ENCODE measurements around the gene MTERF4. TPM values are rescaled to one million over a fixed set of nuclear protein-coding genes. Genes with fewer than 3 reads are reported as not detected.

Gene MTERF4
- total RNA-seq, 2 experiments from 2014 or later, result 35.0 to 38.6 TPM

- CTCF ChIA-PET, result interaction anchor here (1.3 kb wide), 1 partner anchor 9 kb away, joined by 3 read pairs; no protein-coding TSS in a partner anchor
- DNase-seq, result no peak
- intact Hi-C loops (cut with micrococcal nuclease), result no loop called here
- H3K27ac Mint-ChIP-seq, result no peak overlapping the region
- H3K4me3 Mint-ChIP-seq, result no peak overlapping the region
- no peaks in the 10 kb centered on the region for H3K36me3 Mint-ChIP-seq (ENCODE audit: low read depth)
- no peaks in the 10 kb centered on the region for H3K4me1 Mint-ChIP-seq (ENCODE audit: low read depth)
- no peaks in the 10 kb centered on the region for H3K9me3 Mint-ChIP-seq
- no peaks in the 10 kb centered on the region for H3K27me3 Mint-ChIP-seq (ENCODE audit: low read depth)
Observed at GRCh38 chr2:241068942-241069810, 32.9 kb downstream of the MTERF4 start.

- CTCF ChIA-PET, result no interaction called here
- H3K4me3 Mint-ChIP-seq, result no peak overlapping the region
- no peak overlapping the region for H3K27ac Mint-ChIP-seq
- H3K9me3 Mint-ChIP-seq, result no peaks in the 10 kb centered on the region
- intact Hi-C loops (cut with micrococcal nuclease), result no loop called here
- no peaks in the 10 kb centered on the region for H3K36me3 Mint-ChIP-seq (ENCODE audit: low read depth)
- no peak for DNase-seq
- no peaks in the 10 kb centered on the region for H3K27me3 Mint-ChIP-seq (ENCODE audit: low read depth)
- H3K4me1 Mint-ChIP-seq (ENCODE audit: low read depth), result no peaks in the 10 kb centered on the region
Observed at GRCh38 chr2:241068136-241068941, 33.7 kb downstream of the MTERF4 start.

- no peaks in the 10 kb centered on the region for H3K4me1 Mint-ChIP-seq (ENCODE audit: low read depth)
- CTCF ChIA-PET, result no interaction called here
- intact Hi-C loops (cut with micrococcal nuclease), result no loop called here
- DNase-seq, result no peak
- no peaks in the 10 kb centered on the region for H3K9me3 Mint-ChIP-seq
- no peaks in the 10 kb centered on the region for H3K27me3 Mint-ChIP-seq (ENCODE audit: low read depth)
- no peak overlapping the region for H3K27ac Mint-ChIP-seq
- no peaks in the 10 kb centered on the region for H3K36me3 Mint-ChIP-seq (ENCODE audit: low read depth)
- H3K4me3 Mint-ChIP-seq, result no peak overlapping the region
Observed at GRCh38 chr2:241067501-241068135, 34.5 kb downstream of the MTERF4 start.

GRCh38 chr2:241066893-241067341, 35.2 kb downstream of the MTERF4 start:
- intact Hi-C loops (cut with micrococcal nuclease), result no loop called here
- H3K9me3 Mint-ChIP-seq, result no peaks in the 10 kb centered on the region
- no peaks in the 10 kb centered on the region for H3K4me1 Mint-ChIP-seq (ENCODE audit: low read depth)
- H3K27me3 Mint-ChIP-seq (ENCODE audit: low read depth), result no peaks in the 10 kb centered on the region
- CTCF ChIA-PET, result no interaction called here
- no peak overlapping the region for H3K4me3 Mint-ChIP-seq
- no peak for DNase-seq
- no peak overlapping the region for H3K27ac Mint-ChIP-seq
- H3K36me3 Mint-ChIP-seq (ENCODE audit: low read depth), result no peaks in the 10 kb centered on the region

GRCh38 chr2:241066171-241066892, 35.8 kb downstream of the MTERF4 start:
- Mint-ChIP-seq H3K4me1 (ENCODE audit: low read depth) (no peaks in the 10 kb centered on the region), H3K4me3 (no peak overlapping the region), H3K9me3 (no peaks in the 10 kb centered on the region), H3K27me3 (ENCODE audit: low read depth) (no peaks in the 10 kb centered on the region), H3K36me3 (ENCODE audit: low read depth) (no peaks in the 10 kb centered on the region), H3K27ac (no peak overlapping the region)
- intact Hi-C loops (cut with micrococcal nuclease), result no loop called here
- CTCF ChIA-PET, result no interaction called here
- DNase-seq, result no peak

GRCh38 chr2:241065355-241065803, 36.7 kb downstream of the MTERF4 start:
- H3K4me1 Mint-ChIP-seq (ENCODE audit: low read depth), result no peaks in the 10 kb centered on the region
- no peaks in the 10 kb centered on the region for H3K9me3 Mint-ChIP-seq
- intact Hi-C loops (cut with micrococcal nuclease), result no loop called here
- H3K27ac Mint-ChIP-seq, result no peak overlapping the region
- CTCF ChIA-PET, result no interaction called here
- DNase-seq, result no peak
- no peaks in the 10 kb centered on the region for H3K36me3 Mint-ChIP-seq (ENCODE audit: low read depth)
- no peaks in the 10 kb centered on the region for H3K27me3 Mint-ChIP-seq (ENCODE audit: low read depth)
- H3K4me3 Mint-ChIP-seq, result no peak overlapping the region

GRCh38 chr2:241064802-241065354, 37.2 kb downstream of the MTERF4 start:
- Mint-ChIP-seq H3K4me1 (ENCODE audit: low read depth) (no peaks in the 10 kb centered on the region), H3K27me3 (ENCODE audit: low read depth) (no peaks in the 10 kb centered on the region), H3K4me3 (no peak overlapping the region), H3K27ac (no peak overlapping the region), H3K9me3 (no peaks in the 10 kb centered on the region), H3K36me3 (ENCODE audit: low read depth) (no peaks in the 10 kb centered on the region)
- DNase-seq, result no peak
- CTCF ChIA-PET, result no interaction called here
- intact Hi-C loops (cut with micrococcal nuclease), result no loop called here

- CTCF ChIA-PET, result no interaction called here
- Mint-ChIP-seq H3K27ac (no peak overlapping the region), H3K27me3 (ENCODE audit: low read depth) (no peaks in the 10 kb centered on the region), H3K9me3 (no peaks in the 10 kb centered on the region), H3K4me1 (ENCODE audit: low read depth) (no peaks in the 10 kb centered on the region), H3K36me3 (ENCODE audit: low read depth) (no peaks in the 10 kb centered on the region), H3K4me3 (peak overlapping the region; percentile 29)
- intact Hi-C loops (cut with micrococcal nuclease), result no loop called here
- peak; percentile 55 for DNase-seq
Observed at GRCh38 chr2:241064008-241064801, 37.9 kb downstream of the MTERF4 start.

GRCh38 chr2:241063587-241063986, 38.5 kb downstream of the MTERF4 start:
- Mint-ChIP-seq H3K27me3 (ENCODE audit: low read depth) (no peaks in the 10 kb centered on the region), H3K27ac (no peak overlapping the region), H3K4me3 (peak overlapping the region; percentile 29), H3K4me1 (ENCODE audit: low read depth) (no peaks in the 10 kb centered on the region), H3K36me3 (ENCODE audit: low read depth) (no peaks in the 10 kb centered on the region), H3K9me3 (no peaks in the 10 kb centered on the region)
- intact Hi-C loops (cut with micrococcal nuclease), result no loop called here
- CTCF ChIA-PET, result no interaction called here
- DNase-seq, result no peak

GRCh38 chr2:241063093-241063551, 39.0 kb downstream of the MTERF4 start:
- Mint-ChIP-seq H3K27me3 (ENCODE audit: low read depth) (no peaks in the 10 kb centered on the region), H3K4me3 (no peak overlapping the region), H3K36me3 (ENCODE audit: low read depth) (no peaks in the 10 kb centered on the region), H3K4me1 (ENCODE audit: low read depth) (no peaks in the 10 kb centered on the region), H3K9me3 (no peaks in the 10 kb centered on the region), H3K27ac (no peak overlapping the region)
- CTCF ChIA-PET, result no interaction called here
- intact Hi-C loops (cut with micrococcal nuclease), result no loop called here
- DNase-seq, result no peak

- intact Hi-C loops (cut with micrococcal nuclease), result no loop called here
- Mint-ChIP-seq H3K27me3 (ENCODE audit: low read depth) (no peaks in the 10 kb centered on the region), H3K4me3 (no peak overlapping the region), H3K27ac (no peak overlapping the region), H3K36me3 (ENCODE audit: low read depth) (no peaks in the 10 kb centered on the region), H3K4me1 (ENCODE audit: low read depth) (no peaks in the 10 kb centered on the region), H3K9me3 (no peaks in the 10 kb centered on the region)
- DNase-seq, result no peak
- CTCF ChIA-PET, result no interaction called here
Observed at GRCh38 chr2:241062389-241063092, 39.5 kb downstream of the MTERF4 start.

Data from activated naive CD4-positive, alpha-beta T cell treated with anti-CD3 and anti-CD28 coated beads for 36 hours (primary cell).